GM21737 (cell line): ENCODE data around the gene CRYL1.

Experiments used
- ATAC-seq: cut with Tn5 transposase; IDR thresholded peaks from one replicate; pipeline ENCODE4 v1.9.1; 2021; ENCODE audit warnings: mild to moderate bottlenecking, moderate library complexity; ENCODE audit not compliant: unreplicated experiment

CRYL1 gene

GRCh38 chr13:20428666-20429644, 96.7 kb downstream of the CRYL1 start:
- ATAC-seq: no peak

DNA sequence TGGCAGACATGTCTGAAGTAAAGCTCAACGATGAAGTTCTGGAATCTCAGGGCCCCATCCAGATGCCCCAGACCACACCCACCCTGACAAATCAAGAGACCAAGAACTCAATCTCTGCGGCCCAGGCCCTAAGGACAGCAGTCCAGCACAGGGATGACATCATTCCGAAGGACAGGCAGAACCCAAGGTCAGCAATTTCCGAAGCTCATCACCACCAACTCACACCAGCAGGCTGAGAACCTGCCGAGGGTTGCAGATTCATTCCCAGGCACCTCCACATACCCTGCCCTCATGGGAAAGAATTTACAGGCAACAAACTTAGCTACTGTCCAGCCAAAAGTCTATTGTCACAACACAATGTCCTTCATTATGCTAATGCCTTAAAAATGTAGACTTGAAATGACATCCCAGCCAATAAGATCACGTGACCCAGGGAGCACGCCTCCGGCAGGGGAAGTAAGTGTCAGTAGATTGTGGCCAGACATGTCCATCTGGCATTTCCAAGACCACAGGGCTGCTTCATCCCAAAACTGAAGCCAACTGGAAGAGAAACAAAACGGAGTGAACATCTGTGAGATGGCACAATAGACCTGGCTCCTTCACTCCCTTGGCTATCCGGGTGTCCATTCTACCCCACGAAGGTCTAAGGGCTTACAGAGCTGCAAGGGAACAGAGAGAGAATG, 98.8 kb downstream of the CRYL1 start:
- no peak for ATAC-seq

- ATAC-seq: peak; percentile 64
Observed at GRCh38 chr13:20425819-20426219, 99.8 kb downstream of the CRYL1 start.

DNA sequence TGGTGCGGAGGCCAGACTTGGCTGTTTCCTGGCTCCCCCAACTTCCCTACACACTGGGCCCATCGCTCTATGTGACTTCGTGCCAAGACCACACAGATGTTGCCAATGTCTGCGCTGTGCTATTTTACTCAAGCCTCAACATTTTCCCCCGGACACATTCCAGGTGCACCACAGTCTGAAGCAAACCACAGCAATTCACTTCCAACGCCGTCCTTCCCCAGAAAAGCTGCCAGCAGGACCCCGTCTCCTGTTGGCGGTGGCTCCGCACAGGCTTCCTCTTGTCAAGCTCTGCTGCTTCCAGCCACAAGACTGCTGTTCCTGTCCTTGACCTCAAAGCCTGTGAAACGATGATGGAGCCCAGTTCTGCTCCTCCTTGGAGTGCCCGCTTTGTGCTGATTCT, 100.7 kb downstream of the CRYL1 start:
- ATAC-seq: no peak

- no peak for ATAC-seq
Observed at GRCh38 chr13:20424559-20424852, 101.2 kb downstream of the CRYL1 start.

GRCh38 chr13:20422362-20422761, 103.3 kb downstream of the CRYL1 start:
- ATAC-seq: no peak

DNA sequence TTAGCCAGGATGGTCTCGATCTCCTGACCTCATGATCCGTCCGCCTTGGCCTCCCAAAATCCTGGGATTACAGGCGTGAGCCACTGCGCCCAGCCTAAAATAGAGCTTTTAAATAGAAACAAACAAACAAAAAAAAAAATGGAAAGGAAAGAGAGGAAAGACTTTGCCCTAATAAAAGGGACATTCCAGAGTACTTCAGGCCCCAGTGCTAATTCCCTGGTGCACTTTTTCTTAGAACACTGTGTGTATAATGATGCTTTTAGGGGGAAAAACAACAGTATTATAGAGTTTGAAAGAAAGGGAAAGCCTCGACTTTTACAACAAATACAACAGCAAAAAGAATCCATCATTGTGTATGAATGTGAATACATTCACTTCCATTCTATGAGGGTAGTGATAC, 104.7 kb downstream of the CRYL1 start:
- no peak for ATAC-seq

- no peak for ATAC-seq
Observed at GRCh38 chr13:20418953-20419352, 106.7 kb downstream of the CRYL1 start.

DNA sequence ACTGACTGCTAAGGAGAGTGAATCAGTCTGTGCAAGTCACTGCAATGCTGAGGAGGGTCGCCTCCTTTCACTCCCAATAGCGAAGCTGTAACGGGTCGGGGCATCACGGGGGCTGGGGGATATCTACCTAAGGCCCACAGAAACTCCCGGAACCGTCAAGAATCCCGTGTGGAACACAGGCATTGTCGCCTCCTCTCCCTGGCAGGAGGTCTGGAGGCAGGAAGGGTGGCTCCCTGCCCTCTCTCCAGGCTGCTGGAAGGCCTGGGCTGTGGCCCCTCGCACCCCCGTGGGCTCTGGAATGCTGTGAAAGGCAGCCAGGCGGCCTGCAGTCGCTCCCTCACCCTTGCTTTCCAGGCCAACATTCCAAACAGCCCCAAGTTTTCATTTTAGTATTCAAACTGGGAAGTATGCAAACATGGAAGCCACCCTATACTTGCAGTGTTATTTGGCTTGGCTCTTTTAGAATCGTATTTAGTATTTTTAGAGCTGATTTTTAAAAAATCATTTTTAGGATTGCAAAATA, 109.4 kb downstream of the CRYL1 start:
- ATAC-seq: no peak

DNA sequence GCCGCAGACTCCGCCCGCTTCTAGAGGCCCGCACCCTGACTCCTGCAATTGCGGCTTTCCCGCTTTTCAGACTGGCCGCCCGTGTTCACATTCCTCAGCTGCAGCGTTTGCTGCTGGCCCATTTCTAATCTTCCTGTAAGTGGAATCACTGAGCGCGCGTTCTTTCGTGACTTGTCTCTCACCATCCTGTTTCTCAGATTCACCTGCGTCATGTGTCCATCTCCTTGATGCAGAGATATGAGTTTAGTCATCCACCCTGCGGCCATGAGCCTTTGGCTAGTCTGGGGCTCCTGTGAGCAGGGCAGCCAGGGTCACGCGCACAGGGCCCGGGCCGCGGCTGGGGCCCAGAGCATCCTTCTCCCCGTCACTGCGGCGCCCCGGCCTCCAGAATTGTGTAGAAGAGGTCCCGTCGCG, 110.0 kb downstream of the CRYL1 start:
- no peak for ATAC-seq

GRCh38 chr13:20415306-20415679, 110.4 kb downstream of the CRYL1 start:
- no peak for ATAC-seq

DNA sequence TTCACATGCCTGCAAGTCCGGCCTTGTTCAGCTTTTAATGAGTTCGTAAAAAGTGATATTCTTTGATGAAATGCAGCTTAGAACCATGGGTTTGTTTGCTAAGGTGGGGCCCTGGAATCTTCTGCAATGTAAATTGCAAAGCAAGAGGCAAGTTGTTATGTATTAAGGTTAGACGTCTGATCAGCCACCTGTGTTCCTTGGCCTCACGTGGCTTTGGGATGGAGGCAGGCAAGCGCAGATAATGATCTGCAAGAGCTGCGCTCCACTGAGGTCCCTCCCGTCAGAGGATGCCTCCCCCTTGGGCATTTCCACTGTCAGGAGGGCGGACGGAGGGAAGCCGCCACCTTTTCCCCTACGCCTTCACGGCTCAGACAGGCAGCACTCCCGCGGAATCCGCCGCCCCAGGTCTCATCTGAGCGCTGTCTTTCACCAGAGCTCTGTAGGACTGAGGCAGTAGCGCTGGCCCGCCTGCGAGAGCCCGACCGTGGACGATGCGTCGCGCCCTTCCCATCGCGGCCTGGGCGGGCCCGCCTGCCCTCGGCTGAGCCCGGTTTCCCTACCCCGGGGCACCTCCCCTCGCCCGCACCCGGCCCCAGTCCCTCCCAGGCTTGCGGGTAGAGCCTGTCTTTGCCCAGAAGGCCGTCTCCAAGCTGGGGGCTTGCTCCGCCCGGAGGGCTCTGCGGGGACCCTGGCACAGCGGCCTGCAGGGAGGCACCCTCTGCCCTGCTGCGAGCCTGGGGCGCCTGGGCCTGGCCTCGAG, 110.9 kb downstream of the CRYL1 start:
- no peak for ATAC-seq

DNA sequence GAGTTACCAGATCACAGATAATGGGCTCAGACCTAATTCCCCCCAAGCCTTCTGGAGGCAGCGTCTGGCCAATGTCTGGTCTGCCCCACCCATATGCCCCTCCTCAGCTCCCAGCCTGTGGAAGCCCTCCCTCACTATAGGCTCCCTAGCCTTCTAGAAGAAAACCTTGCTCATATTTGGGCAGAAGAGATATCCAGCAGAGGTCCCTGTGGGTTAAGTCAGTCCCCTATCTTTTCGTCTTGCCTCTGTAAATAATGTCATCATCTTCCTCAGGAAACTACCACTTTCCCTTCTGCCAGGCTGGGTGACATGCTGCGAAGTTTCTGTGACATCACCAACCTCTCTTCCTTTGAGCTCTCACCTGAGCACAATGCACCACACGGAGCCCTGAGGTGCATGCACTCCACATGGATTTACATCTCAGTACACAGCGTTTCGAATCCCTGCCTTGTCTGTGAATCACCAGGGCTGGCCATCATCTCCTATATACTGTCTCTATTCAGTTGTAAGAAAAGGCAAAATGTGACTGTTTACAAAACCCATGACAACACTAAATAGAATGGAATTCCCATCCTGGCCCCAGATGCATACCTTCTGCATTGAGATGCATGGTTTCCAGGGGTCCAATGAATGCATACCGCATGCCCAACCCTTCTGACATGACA, 112.8 kb downstream of the CRYL1 start:
- no peak for ATAC-seq

DNA sequence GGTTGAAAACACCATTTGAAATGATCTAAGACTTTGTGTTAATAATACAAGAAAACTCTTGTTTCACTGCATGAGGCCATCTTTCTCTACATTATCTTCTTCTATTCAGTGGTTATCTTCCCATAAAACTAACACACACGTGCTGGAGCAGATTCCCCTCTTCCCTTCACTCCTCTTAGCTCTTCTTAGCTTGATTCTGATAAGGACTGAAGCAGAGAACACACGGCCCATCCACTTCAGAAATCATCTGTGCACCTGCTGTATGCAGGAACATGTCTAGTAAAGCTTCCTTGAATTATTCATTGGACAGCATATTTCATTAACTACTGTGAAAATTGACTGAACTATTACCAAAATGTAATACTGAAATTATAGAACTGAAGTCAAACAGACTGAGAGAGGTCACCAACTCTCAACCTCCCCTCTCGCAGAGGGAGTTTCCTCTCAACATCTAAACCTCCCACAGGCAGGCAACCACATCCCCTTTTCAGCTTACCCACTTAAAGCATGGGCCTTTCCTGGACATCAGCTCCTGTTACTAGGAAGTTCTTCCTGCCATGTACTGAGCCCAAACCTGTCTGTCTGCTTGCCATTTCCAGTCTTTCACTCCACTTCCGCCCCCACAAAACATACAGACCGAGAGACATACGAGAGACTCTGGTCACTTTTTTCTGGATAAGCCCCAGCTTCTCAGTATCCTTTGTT, 113.9 kb downstream of the CRYL1 start:
- peak; percentile 94 for ATAC-seq

DNA sequence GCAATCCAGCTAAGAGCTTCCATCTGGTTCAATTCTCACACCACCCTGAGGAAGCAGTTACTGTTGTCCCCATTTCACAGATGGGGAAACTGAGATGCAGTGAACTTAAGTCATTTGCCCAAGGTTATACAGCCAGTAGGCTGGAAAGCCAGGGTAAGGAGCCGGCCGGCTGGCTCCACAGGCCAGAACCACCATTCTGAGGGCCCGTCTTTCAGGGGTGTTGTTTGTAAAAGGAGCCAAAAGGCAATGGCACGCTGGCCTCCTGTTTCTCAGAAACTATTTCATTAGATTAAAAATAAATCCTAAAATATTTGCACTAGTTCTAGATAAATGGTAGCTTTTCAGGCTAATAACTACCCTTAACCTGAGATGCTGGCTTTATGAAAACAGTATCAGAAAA, 114.9 kb downstream of the CRYL1 start:
- no peak for ATAC-seq

GRCh38 chr13:20408181-20408580, 117.5 kb downstream of the CRYL1 start:
- no peak for ATAC-seq

GRCh38 chr13:20407759-20408158, 117.9 kb downstream of the CRYL1 start:
- no peak for ATAC-seq

DNA sequence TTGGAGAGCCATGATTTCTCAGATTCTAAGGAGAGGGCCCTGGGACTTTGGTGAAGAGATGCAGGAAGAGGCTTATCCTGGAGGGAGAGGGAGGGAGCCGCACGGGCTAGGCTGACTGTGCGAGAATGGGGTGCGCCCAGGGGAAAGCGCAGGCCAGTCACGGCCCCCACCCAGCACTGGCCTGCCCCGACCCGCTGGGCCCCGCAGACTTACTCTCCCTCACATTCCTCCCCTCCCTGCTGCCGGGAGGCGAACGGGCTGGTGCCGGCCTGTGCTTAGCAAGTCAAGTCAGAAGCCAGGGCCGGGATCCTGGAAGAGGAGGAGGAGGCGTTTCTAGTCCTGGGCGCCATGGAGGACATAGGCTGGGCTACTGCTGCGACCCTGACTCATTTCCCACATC, 120.0 kb downstream of the CRYL1 start:
- no peak for ATAC-seq

DNA sequence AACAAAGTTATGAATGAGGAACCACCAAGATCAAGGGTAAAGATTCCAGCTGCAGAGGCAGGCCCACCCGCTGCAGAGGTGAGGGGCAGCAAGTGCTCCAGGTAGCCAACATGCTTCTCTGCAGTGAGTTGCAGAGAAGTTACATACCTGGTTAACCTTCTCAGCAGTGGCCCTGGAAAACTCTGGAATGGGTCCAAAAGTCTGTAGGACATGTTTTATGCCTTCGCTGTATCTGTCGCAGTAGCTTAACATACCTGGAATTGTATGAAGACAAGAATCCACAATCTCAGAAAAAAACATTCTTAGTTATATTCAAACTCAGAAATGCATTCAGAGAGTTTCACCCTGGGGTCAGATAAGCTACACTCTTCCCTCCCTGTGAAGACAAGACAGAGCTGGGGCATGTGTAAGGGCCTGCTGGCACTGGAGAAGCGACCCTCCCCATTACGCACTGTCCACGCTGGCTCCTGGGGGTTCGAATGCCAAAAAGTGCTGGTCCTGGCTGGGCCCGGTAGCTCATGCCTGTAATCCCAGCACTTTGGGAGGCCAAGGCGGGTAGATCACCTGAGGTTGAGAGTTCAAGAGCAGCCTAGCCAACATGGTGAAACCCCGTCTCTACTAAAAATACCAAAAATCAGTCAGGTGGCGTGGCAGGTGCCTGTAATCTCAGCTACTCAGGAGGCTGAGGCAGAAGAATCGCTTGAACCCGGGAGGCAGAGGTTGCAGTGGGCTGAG, 121.0 kb downstream of the CRYL1 start:
- ATAC-seq: no peak

GRCh38 chr13:20403826-20404225, 121.8 kb downstream of the CRYL1 start:
- no peak for ATAC-seq
